Measurements from ENCODE around the gene TNNC1.

Gene TNNC1

DNA sequence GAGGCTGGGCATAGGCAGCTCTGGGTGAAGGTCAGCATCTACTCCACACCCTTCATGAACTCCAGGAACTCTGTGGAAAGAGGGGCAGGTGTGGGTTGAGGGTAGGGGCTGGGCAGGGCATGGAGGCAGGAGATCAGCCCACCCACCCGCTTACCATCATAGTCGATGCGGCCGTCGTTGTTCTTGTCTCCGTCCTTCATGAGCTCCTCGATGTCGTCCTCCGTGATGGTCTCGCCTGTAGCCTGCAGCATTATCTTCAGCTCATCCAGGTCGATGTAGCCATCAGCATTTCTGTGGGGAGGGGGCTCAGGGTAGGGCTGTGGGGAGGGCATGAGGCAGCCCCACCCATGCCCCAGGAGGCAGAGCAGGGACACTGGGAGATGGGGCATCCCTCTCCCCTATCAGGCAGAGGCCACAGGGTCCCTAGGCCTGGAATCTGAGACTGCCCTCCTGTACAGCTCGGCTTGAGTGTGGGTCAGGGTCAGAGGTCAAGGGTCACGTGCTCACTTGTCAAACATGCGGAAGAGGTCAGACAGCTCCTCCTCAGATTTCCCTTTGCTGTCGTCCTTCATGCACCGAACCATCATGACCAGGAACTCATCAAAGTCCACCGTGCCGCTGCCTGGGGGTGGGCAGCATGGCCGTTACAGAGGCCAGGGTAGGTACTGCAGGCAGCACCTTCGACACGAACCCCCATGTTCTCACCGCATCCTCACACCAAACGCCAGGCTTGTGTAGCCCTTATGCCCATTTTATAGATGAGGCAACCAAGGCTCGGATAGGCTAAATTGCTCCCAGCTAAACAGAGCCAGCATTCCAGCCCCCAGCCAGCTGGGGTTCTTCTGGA is 2.4 kb downstream of the TNNC1 start:
- TF ChIP-seq, protein P1, sequence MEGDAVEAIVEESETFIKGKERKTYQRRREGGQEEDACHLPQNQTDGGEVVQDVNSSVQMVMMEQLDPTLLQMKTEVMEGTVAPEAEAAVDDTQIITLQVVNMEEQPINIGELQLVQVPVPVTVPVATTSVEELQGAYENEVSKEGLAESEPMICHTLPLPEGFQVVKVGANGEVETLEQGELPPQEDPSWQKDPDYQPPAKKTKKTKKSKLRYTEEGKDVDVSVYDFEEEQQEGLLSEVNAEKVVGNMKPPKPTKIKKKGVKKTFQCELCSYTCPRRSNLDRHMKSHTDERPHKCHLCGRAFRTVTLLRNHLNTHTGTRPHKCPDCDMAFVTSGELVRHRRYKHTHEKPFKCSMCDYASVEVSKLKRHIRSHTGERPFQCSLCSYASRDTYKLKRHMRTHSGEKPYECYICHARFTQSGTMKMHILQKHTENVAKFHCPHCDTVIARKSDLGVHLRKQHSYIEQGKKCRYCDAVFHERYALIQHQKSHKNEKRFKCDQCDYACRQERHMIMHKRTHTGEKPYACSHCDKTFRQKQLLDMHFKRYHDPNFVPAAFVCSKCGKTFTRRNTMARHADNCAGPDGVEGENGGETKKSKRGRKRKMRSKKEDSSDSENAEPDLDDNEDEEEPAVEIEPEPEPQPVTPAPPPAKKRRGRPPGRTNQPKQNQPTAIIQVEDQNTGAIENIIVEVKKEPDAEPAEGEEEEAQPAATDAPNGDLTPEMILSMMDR (conservative IDR thresholded peaks at IDR 0.05; ENCODE audit: low read length): no peak
- no peak for DNase-seq (ENCODE audit: low read depth)
- no peak overlapping the region for H3K4me3 ChIP-seq (ENCODE audit: low read length)

DNA sequence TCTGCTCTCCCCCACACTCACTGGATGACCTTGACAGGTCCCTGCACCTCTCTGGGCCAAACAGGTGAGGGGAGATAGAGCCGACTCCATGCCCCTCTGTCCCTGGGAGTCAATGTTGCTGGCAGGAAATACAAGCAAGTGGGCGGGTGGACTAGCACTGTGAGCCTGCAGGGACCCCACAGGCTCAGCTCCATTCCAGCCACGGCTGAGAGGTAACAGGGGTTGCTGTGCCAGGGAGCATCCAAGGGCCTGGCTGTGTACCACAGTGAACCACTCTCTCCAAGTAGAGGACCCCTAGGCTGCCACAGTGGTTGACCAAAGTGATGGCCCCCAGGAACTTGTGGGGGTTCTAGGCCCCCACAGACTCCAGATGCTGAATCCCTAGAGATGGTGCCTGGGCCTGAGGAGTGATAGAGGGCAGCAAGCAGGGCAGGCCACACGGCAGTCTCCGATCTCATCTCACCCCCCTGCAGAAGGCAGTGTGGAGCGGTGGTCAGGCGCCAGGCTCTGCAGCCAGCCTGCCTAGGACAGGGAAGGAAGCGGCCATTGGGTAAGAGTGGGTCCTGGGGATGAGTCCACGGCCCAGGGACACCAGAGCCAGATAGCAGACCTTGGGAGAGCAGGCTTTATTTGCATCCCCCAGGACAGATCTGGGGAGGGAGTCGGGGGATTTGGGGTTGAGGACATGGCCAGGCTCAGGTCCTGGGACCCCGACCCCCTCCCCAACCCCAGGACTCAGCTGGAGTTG is 3.2 kb downstream of the TNNC1 start:
- TF ChIP-seq, protein P1 (conservative IDR thresholded peaks at IDR 0.05; ENCODE audit: low read length): no peak
- no peak for DNase-seq (ENCODE audit: low read depth)
- no peak overlapping the region for H3K4me3 ChIP-seq (ENCODE audit: low read length)

DNA sequence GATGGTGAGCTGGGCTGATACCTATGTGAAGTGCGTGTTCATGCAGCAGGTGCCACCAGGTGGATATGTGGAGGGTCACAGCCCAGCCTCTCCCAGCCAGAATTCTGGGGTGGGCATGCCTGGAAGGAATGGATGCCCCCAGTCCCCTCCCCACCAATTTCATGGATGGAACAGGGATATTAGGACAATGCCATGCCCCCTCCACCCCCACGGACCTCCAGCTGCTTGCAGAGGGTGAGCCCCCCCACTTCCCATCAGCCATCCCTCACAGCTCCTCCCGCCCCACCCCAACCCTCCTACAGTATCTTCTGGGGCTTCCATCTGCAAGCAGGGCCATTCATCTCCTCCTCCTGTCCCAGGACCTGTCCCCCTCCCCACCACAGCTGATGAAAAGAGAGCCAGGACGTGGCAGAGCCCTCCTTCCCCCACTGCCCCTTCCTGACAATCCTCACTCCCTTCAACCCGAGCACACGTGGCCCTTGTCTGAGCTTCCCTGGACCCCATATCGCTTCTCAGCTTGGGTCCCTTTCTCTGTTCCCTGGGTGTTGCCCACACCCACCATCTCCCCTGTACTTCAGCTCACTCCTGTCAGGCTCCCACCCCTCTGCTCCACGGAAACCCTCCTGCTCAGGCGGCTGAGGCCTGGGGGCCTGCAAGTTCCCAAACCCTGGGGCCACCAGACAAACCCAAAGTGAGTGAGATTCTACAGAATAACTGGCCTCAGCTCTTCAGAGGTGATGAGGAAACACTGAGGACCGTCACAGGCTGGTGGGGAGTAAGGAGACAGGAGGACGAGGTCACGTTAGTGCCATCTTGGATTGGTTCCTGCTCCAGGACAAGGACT is 6.1 kb downstream of the TNNC1 start:
- TF ChIP-seq, protein P1 (conservative IDR thresholded peaks at IDR 0.05; ENCODE audit: low read length): no peak
- H3K4me3 ChIP-seq (ENCODE audit: low read length): no peak overlapping the region
- DNase-seq (ENCODE audit: low read depth): no peak

DNA sequence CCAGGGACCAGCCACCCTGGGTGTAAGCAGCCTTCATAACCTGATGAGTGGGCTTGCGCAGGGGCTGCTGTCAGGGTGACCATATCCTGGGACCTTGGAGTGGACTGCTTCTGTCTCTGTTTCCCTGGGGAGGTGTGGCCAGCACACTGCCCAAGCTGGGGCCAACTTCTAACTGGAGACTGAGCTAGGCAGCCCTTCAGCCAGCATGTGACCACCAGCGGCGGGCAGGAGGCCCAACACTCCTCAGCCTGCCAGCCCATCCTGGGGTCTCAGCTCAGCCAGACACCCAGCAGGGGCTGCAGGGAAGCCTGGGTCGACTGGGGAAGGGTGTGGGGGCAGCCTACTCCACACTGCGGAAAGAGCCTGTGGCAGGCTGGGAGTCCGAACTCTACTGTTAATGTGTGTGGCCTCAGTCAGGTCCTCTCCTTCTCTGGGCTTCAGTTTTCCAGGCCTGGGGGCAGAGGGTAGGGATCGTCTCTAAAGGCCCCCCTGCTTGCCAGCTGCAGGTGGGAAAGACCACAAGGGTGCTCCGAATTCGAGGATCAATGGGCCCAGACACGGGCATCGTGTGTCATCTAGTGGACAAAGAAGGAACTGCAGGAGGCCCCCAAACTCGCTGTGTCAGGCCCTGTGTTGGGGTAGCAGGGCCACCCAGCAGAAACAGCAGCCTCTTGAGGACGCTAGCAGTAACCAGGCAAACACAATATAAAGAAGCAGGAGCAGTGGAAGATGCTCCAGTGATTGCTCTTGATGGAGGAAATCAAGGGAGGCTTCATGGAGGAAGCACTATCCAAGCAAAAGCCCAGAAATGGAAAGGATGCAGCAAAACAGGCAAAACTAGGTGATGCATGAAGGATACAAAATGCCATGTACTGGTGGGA is 7.0 kb downstream of the TNNC1 start:
- TF ChIP-seq, protein P1 (conservative IDR thresholded peaks at IDR 0.05; ENCODE audit: low read length): peak; percentile 99
- H3K4me3 ChIP-seq (ENCODE audit: low read length): no peak overlapping the region
- DNase-seq (ENCODE audit: low read depth): peak; percentile 34

DNA sequence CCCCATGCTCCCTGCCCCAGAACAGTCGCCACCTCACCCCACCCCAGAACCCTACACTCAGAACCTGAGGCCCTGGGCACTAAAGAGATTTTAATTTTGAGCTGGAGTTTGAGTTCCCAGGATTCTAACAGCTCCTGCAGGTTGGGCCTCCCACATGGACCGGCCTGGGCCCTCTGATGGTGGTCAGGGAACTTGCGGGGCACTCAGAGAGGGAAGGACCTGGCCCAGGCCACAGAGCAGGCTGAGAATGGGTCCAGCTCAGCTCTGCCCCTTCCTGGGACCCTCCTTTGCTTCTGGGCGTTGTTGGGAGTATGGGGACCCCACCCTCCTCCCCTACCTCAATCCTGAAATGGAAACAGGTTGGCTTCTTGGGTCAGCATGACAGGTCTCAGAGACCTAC is 7.8 kb downstream of the TNNC1 start:
- no peak overlapping the region for H3K4me3 ChIP-seq (ENCODE audit: low read length)
- TF ChIP-seq, protein P1 (conservative IDR thresholded peaks at IDR 0.05; ENCODE audit: low read length): no peak
- no peak for DNase-seq (ENCODE audit: low read depth)

All from AG10803 (cell line).